Head of caudate nucleus (tissue), 42 donors: ENCODE measurements around the gene STK4.
A peak's percentile ranks its signal among the peaks of the same experiment; 100 is the strongest.

Source experiments
- DNase-seq, 42 donors: peaks; one replicate each; pipeline versions ENCODE4 v3.0.0 to v3.0.0-alpha.2; 2020 to 2021; ENCODE audit warnings: mixed read lengths in 7 of 42
- intact Hi-C: fragments of 100-400 bp; cut with DNase I; formaldehyde crosslinking; loops from one replicate; pipeline ENCODE4 v1.15.0; 2022

STK4 gene

GRCh38 chr20:45041464-45042337 lies 75.4 kb downstream of the STK4 start:
- intact Hi-C loops, result loop anchor here (5.0 kb wide), 1 partner anchor 56 kb away; no protein-coding TSS in a partner anchor
- no peak for DNase-seq

DNA sequence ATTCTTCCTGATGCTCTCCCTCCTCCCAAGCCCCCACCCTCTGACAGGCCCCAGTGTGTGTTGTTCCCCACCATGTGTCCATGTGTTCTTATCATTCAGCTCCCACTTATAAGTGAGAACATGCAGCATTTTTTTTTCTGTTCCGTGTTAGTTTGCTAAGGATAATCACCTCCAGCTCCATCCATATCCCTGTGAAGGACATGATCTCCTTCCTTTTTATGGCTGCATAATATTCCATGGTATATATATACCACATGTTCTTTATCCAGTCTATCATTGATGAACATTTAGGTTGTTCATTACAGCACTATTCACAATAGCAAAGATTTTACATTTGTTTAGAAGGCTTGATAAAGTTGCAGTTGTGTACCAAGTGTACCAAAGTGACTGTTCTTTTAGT lies 76.7 kb downstream of the STK4 start:
- no peak for DNase-seq
- intact Hi-C loops, result loop anchor here (5.0 kb wide), 1 partner anchor 54 kb away; no protein-coding TSS in a partner anchor

- DNase-seq, result peak in 24 of 42 donors; percentile 19 to 83 (median 58)
- intact Hi-C loops, result loop anchor here (5.0 kb wide), 1 partner anchor 53 kb away; no protein-coding TSS in a partner anchor
Observed at GRCh38 chr20:45044084-45044573, 77.8 kb downstream of the STK4 start.

DNA sequence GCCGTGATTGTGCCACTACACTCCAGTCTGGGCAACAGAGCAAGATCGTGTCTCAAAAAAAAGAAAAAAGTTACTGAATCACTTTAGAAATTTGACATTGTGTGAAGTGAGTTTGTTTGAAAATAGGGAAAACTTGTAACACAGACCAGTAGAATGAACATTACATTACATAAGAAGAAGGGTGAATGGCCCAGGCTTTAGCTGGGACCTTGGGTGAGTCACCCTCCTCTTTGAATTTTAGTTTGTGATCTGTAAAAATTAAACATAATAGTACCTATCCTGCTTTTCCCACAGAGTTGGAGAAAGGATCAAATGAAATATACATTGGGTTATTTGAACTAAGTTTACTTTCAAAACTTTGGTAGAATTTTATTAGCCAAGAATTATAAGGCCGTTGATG lies 78.3 kb downstream of the STK4 start:
- DNase-seq, result no peak
- intact Hi-C loops, result loop anchor here (5.0 kb wide), 1 partner anchor 53 kb away; no protein-coding TSS in a partner anchor

DNA sequence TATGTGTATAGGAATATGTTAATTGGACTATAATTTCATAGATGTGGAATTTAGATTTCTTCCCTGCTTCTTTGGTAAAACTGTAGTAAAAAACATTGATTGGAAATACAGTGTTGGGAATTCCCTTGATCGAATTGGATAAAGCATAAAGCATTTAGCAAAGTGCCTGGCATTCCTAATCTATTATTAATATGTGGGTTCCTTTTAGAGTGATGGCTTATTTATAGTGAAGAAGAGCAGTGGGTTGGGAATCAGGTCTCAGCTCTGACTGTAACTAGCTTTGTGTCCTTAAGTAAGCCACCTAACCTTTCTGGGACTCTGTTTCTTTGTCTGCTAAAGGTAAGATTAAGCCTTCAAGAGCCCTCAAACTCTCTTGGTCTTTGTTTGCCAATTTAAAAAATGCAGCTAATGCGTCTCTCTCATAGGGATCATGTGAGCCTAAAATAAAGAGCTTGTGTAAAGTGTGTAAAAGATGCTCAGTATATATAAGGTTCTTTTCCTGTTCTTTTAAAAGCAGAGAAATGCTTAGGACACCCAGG lies 81.3 kb downstream of the STK4 start:
- intact Hi-C loops, result no loop called here
- DNase-seq, result no peak

DNA sequence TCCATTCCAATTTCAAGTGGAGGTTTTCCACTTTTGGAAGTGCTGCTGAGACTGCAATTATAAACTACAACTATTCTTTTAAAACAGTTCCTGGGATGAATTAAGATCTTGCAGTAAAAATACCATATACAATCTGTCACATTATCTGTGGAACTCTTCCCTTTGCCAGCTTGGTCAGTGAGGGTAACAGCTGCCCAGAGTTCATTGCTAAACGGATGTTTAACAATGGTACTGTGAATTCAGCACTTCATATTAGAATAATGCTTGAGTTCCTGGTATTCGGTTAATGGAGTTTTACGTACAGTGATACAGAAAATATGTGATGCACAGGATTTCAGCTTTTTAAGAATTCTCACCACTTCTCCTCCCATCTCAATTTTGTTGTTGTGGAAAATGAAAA lies 83.1 kb downstream of the STK4 start:
- DNase-seq, result peak in 5 of 42 donors; percentile 20 to 65 (median 32)

DNA sequence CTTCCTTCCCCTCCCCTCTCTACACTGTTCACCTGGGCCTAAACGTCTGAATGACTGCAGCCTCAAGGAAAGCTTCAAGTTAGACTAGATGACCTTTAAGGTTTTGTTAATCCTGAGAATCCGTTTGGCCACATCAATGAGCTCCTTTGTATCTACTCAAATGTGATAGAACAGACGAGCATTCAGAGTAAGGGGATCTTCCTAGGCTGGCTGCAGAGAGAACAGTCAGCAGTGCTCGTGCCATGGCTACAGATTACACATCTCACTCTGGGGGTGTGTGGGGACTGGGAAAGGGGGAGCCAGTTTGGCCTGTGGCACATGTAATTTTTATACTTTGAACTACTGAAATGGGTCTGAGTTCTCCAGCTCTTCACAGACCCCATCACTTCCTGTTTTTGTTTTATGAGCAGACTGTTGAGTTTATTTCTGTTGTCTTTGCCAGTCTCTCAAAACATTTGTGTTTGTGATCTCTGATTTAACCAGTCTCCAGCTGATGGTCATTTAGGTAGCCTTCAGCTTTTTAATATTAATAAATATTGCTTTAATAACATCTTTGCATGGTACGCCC lies 83.7 kb downstream of the STK4 start:
- DNase-seq, result peak; percentile 18 to 85 (median 66)
- intact Hi-C loops, result no loop called here

More for the DNA sequence above, 83.1 kb downstream of the STK4 start:
- intact Hi-C loops, result no loop called here

- intact Hi-C loops, result no loop called here
- no peak for DNase-seq
Observed at GRCh38 chr20:45051204-45052060, 85.1 kb downstream of the STK4 start.

- intact Hi-C loops, result no loop called here
- DNase-seq, result peak in 6 of 42 donors; percentile 8 to 62 (median 39)
Observed at GRCh38 chr20:45052698-45053429, 86.6 kb downstream of the STK4 start.

DNA sequence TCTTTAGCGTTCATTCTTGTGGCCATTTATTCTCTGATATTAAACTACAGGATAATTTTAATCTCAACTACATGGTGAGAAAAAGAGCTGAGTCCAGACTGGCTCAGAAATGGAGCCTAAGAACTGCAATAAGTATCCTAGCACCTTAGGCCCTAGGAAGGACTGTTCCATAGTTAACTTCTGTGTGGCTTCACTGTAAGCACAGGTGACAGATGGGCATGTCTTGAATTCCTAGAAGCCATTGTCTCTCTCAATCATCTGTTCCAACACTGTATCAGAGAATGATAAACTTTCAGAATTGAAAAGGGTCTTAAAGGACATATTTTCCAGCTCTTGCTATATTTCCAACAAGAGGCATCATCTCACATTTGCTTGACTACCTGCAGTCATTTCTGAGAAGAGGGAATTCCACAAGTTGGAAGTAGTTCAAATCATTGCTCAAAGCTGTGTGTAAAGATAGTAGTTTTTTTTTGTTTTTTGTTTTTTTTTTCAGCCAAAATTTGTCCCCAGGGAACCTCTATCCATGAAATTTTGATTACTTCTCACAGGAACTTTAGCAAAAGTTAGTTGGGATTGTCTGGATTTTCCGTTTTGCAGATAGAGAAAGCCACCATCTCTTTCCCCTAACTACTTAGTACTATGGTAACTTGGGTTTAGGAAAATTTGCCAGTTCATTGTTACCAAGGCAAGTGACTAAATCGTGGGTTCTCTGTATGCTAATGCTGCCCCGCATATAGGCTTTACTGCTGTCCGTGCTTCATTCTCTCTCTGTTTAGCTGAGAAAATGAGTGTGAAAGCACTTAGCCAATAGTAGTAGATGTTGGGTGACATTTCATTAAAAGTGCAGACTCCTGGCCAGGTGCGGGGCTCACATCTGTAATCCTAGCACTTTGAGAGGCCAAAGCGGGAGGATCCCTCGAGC lies 87.4 kb downstream of the STK4 start:
- no peak for DNase-seq
- intact Hi-C loops, result no loop called here

DNA sequence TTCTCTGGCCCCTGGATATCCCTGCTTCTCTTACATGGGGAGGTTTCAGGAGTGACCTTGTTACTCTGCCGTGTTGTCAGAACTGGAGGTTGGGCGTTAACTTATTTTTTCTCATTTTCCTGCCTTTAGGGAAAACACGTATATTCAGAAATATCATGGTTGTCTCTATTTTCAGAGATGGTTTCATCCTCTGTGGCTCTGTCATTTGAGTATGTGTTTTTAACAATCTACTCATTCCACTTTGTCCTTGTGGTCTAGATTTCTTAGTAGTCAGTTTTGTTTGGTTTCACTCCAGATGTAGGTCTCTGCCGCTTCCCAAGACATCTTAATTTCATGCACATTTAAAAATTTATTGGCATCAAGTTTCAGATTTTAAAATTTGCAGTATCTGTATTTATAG lies 88.7 kb downstream of the STK4 start:
- no peak for DNase-seq
- intact Hi-C loops, result no loop called here

GRCh38 chr20:45056473-45057173 lies 90.3 kb downstream of the STK4 start:
- DNase-seq, result no peak
- intact Hi-C loops, result no loop called here

DNA sequence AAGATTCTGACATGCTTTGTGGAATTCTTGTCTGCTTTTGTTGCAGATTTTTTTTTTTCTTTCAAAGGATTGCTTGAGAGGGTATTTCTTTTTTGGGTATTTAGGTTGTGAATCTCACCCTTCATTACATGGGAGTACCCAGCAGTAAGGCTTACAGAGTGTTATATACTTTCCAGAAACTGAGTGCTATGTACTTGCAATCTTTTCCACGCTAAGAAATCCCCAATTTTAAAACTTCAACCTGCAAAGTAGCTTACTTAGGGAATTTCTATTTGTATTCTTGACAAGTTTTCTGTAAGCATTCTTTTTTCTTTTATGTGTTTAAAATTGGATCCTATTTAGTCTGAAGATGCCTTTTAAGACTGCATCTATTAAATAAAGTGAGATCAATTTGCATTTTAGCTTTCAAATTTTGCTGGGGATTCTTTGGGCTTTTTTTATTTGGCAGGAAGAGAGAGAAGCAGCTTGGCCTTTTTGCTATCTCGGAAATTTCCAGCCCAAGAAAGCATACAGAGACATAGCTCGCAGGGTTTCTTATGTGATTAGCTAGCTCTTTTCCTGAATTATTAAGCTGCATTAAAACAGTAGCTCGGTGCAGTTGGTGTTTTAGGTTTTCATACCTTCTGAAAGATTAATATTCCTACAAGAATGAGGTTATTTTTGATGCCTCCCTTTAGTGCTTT lies 92.0 kb downstream of the STK4 start:
- DNase-seq, result no peak
- intact Hi-C loops, result no loop called here

DNA sequence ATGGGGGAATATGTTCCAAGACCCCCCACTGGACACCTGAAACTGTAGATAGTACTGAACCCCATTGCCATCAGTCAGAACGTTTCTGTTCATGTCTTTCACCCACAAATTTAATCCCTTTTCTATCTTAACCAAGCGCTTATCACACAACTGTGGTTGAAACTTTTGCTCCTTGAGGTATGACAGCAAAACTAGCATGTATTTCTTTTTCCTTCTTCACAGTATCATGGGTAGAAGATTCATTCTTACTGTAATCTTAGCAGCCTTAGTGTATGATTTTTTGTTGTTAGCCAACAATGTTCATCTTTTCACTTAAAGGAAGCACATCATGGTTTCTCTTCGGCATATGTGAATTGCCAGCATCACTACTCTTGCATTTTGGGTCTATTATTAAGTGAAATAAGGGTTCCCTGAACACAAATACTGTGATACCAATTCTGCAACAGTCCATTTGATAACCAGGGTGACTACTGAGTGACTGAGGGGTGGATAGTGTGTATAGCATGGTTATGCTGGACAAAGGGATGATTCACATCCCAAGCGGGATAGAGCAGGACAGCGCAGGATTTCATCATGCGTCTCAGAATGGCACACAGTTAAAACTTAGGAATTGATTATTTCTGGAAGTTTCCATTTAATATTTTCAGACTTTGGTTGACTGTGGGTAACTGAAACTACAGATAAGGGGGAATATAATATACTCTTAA lies 92.9 kb downstream of the STK4 start:
- peak in 30 of 42 donors; percentile 22 to 82 (median 52) for DNase-seq
- intact Hi-C loops, result no loop called here

- intact Hi-C loops, result no loop called here
- no peak for DNase-seq
Observed at GRCh38 chr20:45060294-45060693, 94.0 kb downstream of the STK4 start.
